GM19455 (cell line): ENCODE results near the gene NPR3.
"Not testable (repeated sequence)": the region's sequence is repeated elsewhere in the genome, so short reads cannot be mapped to it uniquely, and the experiment has no call there.

Source experiments
- ATAC-seq: cut with Tn5 transposase; IDR thresholded peaks from one replicate; pipeline ENCODE4 v1.9.1; 2021; ENCODE audit not compliant: unreplicated experiment

NPR3 gene

GRCh38 chr5:32760091-32760509 is 49.0 kb downstream of the NPR3 start:
- ATAC-seq = no peak

- ATAC-seq = no peak
Observed at GRCh38 chr5:32765266-32765665, 54.1 kb downstream of the NPR3 start.

GRCh38 chr5:32767948-32768467 is 56.9 kb downstream of the NPR3 start:
- no peak for ATAC-seq

DNA sequence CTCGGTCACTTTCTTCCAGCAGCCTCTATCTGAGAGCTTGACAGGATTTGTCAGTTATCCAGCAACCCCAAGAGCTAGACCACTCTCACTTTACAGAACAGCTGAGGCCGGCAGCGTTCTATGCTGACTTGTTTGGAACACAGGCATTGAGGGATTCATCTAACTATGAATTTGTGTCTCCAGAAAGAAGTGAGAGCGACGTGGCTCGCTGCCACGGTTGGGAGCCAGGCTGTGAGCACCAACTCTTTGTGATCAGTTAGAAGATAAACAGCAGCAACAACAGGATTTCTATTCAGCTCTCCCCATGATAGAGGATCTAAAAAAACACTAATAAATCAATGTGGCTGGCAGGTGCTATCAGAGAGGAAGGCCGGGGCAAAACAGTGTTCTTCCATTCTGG is 58.6 kb downstream of the NPR3 start:
- no peak for ATAC-seq

DNA sequence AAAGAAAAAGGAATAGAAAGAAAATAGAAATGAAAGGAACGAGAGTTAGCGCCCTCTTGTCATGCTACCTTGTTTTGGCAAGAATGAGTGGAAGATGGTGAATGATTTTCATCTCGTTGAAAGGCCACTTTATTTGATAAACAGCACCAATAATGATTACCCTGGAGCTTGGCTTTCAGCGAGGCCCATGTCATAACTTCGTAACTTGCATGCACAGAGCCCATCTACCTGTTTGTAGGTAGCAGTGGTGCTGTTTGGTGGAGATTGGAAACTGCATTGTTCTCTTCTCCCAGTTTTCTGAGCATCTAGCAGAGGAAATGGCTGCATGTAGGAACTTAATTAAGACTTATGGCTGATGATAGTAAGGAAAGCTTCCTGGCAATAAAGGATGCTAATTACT is 59.3 kb downstream of the NPR3 start:
- no peak for ATAC-seq

DNA sequence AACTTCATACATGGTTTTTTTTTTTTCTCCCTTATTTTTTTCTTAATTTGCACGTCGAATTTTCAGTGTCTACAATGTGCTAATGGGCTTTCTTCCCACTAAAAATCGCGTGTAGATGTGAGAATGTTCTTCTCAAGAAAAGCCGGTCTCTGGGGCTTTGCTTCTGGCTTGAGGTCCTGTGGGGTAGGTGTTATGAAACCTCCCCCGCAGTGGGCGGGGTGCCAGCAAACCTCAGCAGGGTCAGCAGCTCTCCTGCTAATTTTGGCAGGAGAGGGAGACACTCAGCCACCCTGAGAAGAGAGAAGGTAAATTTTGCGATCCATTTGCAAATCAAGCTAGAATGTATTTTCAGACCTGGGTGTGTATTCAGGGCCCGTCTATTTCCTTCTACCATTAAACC is 59.9 kb downstream of the NPR3 start:
- ATAC-seq = no peak

DNA sequence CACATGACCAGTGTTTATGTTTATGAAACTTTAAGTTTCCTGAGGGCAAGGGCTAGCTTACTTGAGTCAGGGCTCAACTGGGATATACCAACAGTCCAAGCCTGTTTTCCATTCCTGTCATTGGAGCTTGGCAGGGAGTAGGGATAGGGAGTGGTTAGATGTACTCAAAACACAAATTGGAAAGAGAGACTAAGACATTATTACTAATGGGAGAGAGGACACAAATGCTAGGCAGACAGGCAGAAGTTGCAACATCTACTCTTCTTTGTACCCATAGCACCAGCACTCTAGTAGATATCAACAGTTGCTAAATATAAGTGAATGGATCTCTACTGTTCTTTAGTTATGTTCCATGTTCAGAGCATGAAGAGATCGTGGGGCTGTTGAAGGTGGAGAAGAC is 62.8 kb downstream of the NPR3 start:
- ATAC-seq = no peak

GRCh38 chr5:32776200-32776599 is 65.1 kb downstream of the NPR3 start:
- ATAC-seq = no peak

- no peak for ATAC-seq
Observed at GRCh38 chr5:32777222-32777621, 66.1 kb downstream of the NPR3 start.

DNA sequence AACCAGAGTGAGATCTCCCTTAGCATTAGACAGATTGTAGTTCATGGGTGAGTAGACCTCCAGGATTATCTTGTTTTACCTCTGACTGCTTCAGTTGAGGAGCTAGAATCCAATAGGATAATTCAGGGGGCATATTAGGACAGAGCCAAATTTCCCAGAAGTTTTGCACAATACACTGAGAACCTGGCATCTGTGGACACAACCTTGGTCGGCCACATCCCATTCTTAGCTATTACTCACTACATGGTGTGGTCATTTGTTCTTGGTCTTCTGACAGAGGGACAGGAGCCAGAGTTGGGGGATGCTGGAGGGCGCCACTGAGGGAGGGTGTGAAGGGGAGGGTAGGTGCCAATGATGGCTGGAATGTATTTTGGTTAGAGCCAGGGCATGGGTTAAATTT is 66.6 kb downstream of the NPR3 start:
- no peak for ATAC-seq

- no peak for ATAC-seq
Observed at GRCh38 chr5:32778403-32778802, 67.3 kb downstream of the NPR3 start.

GRCh38 chr5:32779754-32780415 is 68.8 kb downstream of the NPR3 start:
- ATAC-seq = no peak

DNA sequence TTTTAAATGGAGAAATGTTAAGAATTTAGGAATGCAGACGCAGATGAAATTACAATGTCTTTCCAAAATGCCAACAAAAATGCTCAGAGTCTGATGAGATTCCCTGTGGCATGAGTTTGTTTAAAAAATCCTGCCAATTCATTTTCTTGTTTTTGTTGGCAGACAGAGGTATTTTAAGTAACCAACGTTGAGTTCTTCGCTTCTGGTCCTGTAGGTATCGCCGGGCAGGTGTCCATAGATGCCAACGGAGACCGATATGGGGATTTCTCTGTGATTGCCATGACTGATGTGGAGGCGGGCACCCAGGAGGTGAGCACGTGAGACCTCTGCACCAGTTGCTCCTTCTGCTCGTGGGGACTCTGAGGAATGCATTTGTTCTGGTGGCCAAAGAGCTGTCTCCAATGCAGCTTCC is 69.4 kb downstream of the NPR3 start:
- no peak for ATAC-seq

- ATAC-seq = no peak
Observed at GRCh38 chr5:32783661-32784060, 72.5 kb downstream of the NPR3 start.

DNA sequence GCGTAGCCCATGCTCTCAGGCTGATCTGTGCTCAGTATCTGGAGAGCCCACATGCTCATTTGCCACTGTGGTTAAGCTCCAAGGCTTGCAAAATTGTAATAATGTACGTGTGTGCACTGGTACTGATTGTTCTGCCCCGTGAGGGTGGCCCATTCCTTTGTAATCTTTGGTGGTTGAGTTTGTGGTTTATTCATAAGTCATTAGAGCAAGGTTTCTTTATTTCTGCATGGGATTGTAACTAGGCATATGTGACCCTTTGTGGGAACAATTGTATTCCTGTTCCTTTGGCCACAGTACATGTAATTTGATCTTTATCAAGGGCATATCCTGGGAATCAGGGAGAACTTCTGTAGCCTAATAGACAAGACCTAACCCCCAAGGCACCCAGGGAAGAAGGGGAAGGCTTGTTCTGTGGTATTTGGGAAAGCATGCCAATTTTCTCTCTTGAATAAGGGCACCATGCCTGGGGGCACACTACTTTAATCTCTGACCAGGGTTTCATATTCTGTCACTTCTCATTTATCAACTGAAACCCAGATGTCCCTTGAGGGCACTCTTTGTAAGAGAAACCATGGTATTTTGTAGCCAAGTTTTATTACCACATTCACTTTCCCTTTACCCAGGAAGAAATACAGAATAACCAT is 74.6 kb downstream of the NPR3 start:
- no peak for ATAC-seq

- ATAC-seq = no peak
Observed at GRCh38 chr5:32786311-32786710, 75.2 kb downstream of the NPR3 start.

GRCh38 chr5:32790411-32790951 is 79.4 kb downstream of the NPR3 start:
- no peak for ATAC-seq

GRCh38 chr5:32791536-32792243 is 80.6 kb downstream of the NPR3 start:
- ATAC-seq = no peak

GRCh38 chr5:32794086-32794485 is 83.0 kb downstream of the NPR3 start:
- ATAC-seq = no peak

GRCh38 chr5:32802764-32803163 is 91.6 kb downstream of the NPR3 start:
- ATAC-seq = no peak

DNA sequence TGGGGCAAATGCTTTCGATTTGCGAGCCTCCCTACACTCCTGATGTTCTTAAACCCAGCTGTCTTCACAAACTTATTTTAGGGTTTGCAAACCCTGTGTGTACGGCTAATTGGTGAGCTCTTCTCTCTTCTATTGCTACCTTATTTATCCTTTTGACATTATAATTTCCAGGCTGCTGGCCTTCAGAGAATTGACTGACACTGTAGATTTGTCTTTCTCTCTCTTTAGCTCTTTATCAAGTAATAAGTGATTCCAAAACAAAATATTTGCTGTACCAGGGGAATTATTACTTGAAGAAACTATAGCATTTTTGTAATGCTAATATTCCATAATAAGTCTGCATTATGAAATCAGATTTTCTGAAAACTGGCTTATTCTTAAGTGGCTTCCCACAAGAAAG is 92.5 kb downstream of the NPR3 start:
- no peak for ATAC-seq

GRCh38 chr5:32805462-32805861 is 94.3 kb downstream of the NPR3 start:
- ATAC-seq = not testable (repeated sequence)
